Measurements from ENCODE around the gene FH. TPM values are rescaled to one million over a fixed set of nuclear protein-coding genes. Genes with fewer than 3 reads are reported as not detected.
A peak's percentile ranks its signal among the peaks of the same experiment; 100 is the strongest.

Gene FH
- total and polyA plus RNA-seq, 10 of the 15 experiments (the other 5 are each of a cell fraction or from before 2014, with no cell fraction given) = 44.7 to 124 (median 76.2) TPM

GRCh38 chr1:241499910-241500309 lies 19.6 kb downstream of the FH start (continued):
- TF ChIP-seq CEBPZ (IDR thresholded peaks at IDR 0.05; ENCODE audit: low read depth, low read length) = no peak
- TF ChIP-seq SMC3 (IDR thresholded peaks at IDR 0.05; ENCODE audit: borderline replicate concordance, low read length) = peak; percentile 24; the same call in 1 of the 2 replicates

DNA sequence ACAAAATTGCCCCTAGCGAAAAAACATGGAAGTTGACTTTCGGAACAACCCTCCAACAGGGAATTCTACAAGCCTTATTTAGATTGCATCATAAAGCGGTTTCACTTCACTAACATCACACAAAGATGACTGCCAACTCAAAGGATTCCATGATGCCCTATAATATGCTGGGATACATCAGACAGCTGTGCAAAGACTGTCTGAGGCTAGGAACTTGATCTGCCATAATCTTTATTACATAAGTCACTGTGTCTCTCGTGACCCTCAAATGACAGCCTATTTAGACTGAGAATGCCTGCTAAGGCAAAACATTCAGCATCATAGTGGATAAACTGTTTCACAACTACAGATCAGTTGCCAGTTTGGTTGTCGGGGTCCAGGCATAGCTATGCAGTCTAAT lies 23.8 kb downstream of the FH start:
- no peak overlapping the region for H2AFZ ChIP-seq (ENCODE audit: control insufficient read depth, low read depth, low read length)
- 97% methylated on average over 5 of the region's 5 CpGs for WGBS (ENCODE audit: insufficient coverage, insufficient replicate concordance, low lambda C conversion rate, missing lambda C conversion rate)
- H3K79me2 ChIP-seq (ENCODE audit: control insufficient read depth, insufficient read depth, low read length) = no peaks in the 10 kb centered on the region
- ATAC-seq (no peak), FAIRE-seq (no peak), DNase-seq (ENCODE audit: low read depth, low spot score) (no peak)
- no peak overlapping the region for H3K4me2 ChIP-seq (ENCODE audit: control insufficient read depth, insufficient read depth)
- no TSS peak for BruUV-seq (replicated peaks)
- ChIA-PET RAD21 (ENCODE audit: unreplicated experiment) (no interaction called here), POLR2A (no interaction called here), CTCF (interaction anchor here (1.6 kb wide), 1 partner anchor 10 kb away, joined by 5 read pairs; no protein-coding TSS in a partner anchor), SMC1A (ENCODE audit: uncharacterized antibody, unreplicated experiment) (no interaction called here)
- no peak overlapping the region for H3K4me3 ChIP-seq
- no peak for TF ChIP-seq MYB (IDR thresholded peaks at IDR 0.05; ENCODE audit: borderline replicate concordance, low read depth, low read length)
- no peak for TF ChIP-seq MAX (IDR thresholded peaks at IDR 0.05; ENCODE audit: low read depth, low read length)
- TF ChIP-seq JUNB (IDR thresholded peaks at IDR 0.05) = no peak
- no peak for TF ChIP-seq MEF2B (IDR thresholded peaks at IDR 0.05; ENCODE audit: partially characterized antibody, poor library complexity, severe bottlenecking)
- no peak for TF ChIP-seq PBX3 (IDR thresholded peaks at IDR 0.05; ENCODE audit: insufficient replicate concordance, low read depth, low read length)
- no peak for TF ChIP-seq SRF (IDR thresholded peaks at IDR 0.05; ENCODE audit: low read depth in 2 of 2, low read length in 2 of 2)
- no peaks in the 10 kb centered on the region for H3K9me3 ChIP-seq (replicated peaks; ENCODE audit: control insufficient read depth, insufficient read depth, low read length)
- H4K20me1 ChIP-seq (ENCODE audit: control insufficient read depth, insufficient read depth) = no peaks in the 10 kb centered on the region
- no peaks in the 10 kb centered on the region for H3K4me1 ChIP-seq (ENCODE audit: control insufficient read depth, insufficient read depth, low read length)
- H3K27ac ChIP-seq (ENCODE audit: control insufficient read depth, insufficient read depth) = no peak overlapping the region
- intact Hi-C loops (cut with micrococcal nuclease; ENCODE audit: unreplicated experiment) (no loop called here), in situ Hi-C loops (cut with MboI) (no loop called here)
- peaks cover 4 to 11% of the 10 kb centered on the region in 2 experiments for H3K36me3 ChIP-seq (ENCODE audit: control insufficient read depth in 2 of 2, insufficient read depth in 2 of 2, low read length in 1 of 2)
- H3K27me3 ChIP-seq (replicated peaks in 1 of 2; ENCODE audit: control insufficient read depth in 2 of 2, insufficient read depth in 2 of 2, low read length in 1 of 2) = no peaks in the 10 kb centered on the region
- no peak overlapping the region for H3K9ac ChIP-seq (ENCODE audit: control insufficient read depth, insufficient read depth, low read length)
